ENCODE results near the gene TLN1.

The TLN1 gene

DNA sequence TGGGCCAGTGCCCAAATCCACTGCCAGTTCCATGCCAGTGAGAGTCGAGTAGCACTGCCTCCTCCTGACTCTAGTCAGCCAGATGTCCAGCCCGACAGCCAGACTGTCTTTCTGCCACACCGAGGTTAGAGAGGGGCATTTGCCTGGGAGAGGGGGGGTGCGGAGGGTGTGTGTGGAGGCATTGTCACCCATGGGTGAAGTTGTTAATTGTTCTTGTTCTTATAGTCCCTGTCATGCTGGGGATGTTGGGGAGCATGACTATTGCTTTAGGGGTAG lies 18.2 kb upstream of the TLN1 start:
- Histone ChIP-seq H3K9me2 (replicated peaks; ENCODE audit: control insufficient read depth, low read length) (no peaks in the 10 kb centered on the region), H3K4me1 (ENCODE audit: control insufficient read depth, low read length) (peaks cover 44% of the 10 kb centered on the region), H3K36me3 (ENCODE audit: control insufficient read depth, low read length) (peaks cover 41% of the 10 kb centered on the region), H3K4me2 (ENCODE audit: low read length) (peak overlapping the region; percentile 90), H3K4me3 (ENCODE audit: low read length) (peak overlapping the region; percentile 90), H3K27me3 (ENCODE audit: control insufficient read depth, low read length) (no peaks in the 10 kb centered on the region), H3F3A (ENCODE audit: control insufficient read depth, insufficient read depth) (0 out of 2 replicates have a peak, but pooled peaks cover 5% of the 10 kb centered on the region), H3K9me3 (ENCODE audit: control insufficient read depth, insufficient read depth, low read length) (no peaks in the 10 kb centered on the region), H3K79me2 (ENCODE audit: control insufficient read depth, low read length) (peaks cover 43% of the 10 kb centered on the region), H3K27ac (ENCODE audit: low read depth, low read length) (peak overlapping the region; percentile 46), H4K20me1 (ENCODE audit: control insufficient read depth, insufficient read depth, low read depth, low read length) (no peaks in the 10 kb centered on the region)
- TF ChIP-seq, protein P1, sequence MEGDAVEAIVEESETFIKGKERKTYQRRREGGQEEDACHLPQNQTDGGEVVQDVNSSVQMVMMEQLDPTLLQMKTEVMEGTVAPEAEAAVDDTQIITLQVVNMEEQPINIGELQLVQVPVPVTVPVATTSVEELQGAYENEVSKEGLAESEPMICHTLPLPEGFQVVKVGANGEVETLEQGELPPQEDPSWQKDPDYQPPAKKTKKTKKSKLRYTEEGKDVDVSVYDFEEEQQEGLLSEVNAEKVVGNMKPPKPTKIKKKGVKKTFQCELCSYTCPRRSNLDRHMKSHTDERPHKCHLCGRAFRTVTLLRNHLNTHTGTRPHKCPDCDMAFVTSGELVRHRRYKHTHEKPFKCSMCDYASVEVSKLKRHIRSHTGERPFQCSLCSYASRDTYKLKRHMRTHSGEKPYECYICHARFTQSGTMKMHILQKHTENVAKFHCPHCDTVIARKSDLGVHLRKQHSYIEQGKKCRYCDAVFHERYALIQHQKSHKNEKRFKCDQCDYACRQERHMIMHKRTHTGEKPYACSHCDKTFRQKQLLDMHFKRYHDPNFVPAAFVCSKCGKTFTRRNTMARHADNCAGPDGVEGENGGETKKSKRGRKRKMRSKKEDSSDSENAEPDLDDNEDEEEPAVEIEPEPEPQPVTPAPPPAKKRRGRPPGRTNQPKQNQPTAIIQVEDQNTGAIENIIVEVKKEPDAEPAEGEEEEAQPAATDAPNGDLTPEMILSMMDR (IDR thresholded peaks at IDR 0.05; ENCODE audit: low read depth, low read length, poor library complexity, severe bottlenecking), result no peak
- no peak for TF ChIP-seq EZH2phosphoT487 (IDR thresholded peaks at IDR 0.05; ENCODE audit: borderline replicate concordance, low read length)

DNA sequence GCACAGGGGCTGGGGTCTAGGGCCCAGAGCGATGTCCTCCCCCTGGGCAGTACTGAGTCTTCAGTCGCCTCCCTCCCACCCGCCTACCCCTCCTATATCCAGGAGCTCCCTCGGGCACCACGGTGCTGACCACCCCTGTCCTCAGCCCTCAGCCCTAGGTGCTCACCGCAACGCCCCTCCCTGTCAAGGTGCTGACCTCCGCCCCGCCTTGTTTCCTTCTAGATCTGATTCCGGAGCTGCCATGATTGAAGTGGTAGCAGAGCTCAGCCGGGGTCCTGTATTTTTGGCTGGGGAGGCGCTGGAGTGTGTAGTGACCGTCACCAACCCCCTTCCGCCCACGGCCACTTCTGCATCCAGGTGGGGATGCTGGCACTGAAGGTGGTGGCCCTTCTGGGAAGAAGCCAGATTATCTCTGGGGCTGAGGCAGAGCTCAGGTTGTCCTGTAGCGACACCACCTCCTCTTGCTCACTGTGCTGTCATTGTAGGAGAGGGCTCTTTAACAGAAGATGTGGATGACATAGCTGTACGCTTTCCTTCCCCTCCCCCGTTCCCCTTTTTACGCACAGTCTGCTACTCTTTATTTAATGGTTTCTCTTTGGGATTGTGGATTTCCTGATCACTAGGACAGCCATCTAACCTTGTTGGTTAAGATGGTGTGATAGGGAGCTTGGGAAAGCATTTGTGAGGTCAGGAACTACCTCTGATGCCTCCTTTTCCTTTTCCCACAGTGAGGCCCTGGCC lies 17.7 kb upstream of the TLN1 start:
- H3K79me2 ChIP-seq (ENCODE audit: control insufficient read depth, low read length), result peaks cover 43% of the 10 kb centered on the region
- TF ChIP-seq EZH2phosphoT487 (IDR thresholded peaks at IDR 0.05; ENCODE audit: borderline replicate concordance, low read length), result no peak
- TF ChIP-seq, protein P1 (IDR thresholded peaks at IDR 0.05; ENCODE audit: low read depth, low read length, poor library complexity, severe bottlenecking), result no peak
- no peaks in the 10 kb centered on the region for H4K20me1 ChIP-seq (ENCODE audit: control insufficient read depth, insufficient read depth, low read depth, low read length)
- no peaks in the 10 kb centered on the region for H3K27me3 ChIP-seq (ENCODE audit: control insufficient read depth, low read length)
- no peaks in the 10 kb centered on the region for H3K9me3 ChIP-seq (ENCODE audit: control insufficient read depth, insufficient read depth, low read length)
- H3K36me3 ChIP-seq (ENCODE audit: control insufficient read depth, low read length), result peaks cover 38% of the 10 kb centered on the region
- peaks cover 5% of the 10 kb centered on the region; the same call in 1 of the 2 replicates for H3F3A ChIP-seq (ENCODE audit: control insufficient read depth, insufficient read depth)
- H3K4me2 ChIP-seq (ENCODE audit: low read length), result peak overlapping the region; percentile 90
- H3K27ac ChIP-seq (ENCODE audit: low read depth, low read length), result peak overlapping the region; percentile 46
- peaks cover 42% of the 10 kb centered on the region for H3K4me1 ChIP-seq (ENCODE audit: control insufficient read depth, low read length)
- H3K9me2 ChIP-seq (replicated peaks; ENCODE audit: control insufficient read depth, low read length), result no peaks in the 10 kb centered on the region
- H3K4me3 ChIP-seq (ENCODE audit: low read length), result peak overlapping the region; percentile 90

DNA sequence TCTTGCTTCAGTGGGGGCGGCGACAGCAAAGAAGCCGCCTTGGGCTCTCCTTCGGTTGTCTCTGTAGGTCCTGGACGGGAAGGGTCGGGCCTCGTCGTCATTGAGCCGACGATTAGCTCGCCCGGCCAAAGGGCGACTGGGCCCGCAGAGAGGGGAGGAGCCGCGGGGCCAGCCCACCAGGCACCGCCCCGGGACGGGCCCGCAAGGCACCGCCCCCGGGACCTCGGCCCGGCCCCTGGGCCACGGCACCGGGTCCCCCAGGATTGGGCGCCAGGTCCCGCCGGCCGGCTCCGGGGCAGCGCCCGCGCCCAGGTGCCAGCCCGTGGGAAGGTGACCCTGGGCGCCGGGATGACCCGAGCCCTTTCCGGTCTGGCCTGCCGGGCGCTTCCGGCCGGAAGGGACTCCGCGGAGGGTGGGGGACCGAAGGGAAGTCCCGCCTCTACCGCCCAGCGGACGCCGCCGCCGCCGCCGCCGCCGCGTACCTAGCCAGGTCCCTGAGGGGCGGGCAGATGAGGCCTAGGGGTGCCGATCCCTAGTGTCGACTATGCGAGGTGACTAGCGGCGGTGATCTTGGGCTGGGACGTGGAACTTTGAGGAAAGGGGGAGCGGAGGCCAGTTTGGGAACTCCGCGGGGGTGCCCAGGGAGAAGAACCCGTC lies 17.0 kb upstream of the TLN1 start, which contains the start of the genes GBA2 and RGP1:
Gene GBA2 (minus strand): TSS at position 371 of the 657 bp plus-strand sequence. CDS start 524 bp downstream, outside the sequence.
Gene RGP1 (plus strand): TSS at position 430 of the 657 bp plus-strand sequence. CDS start 469 bp downstream, outside the sequence.
- Histone ChIP-seq H3F3A (ENCODE audit: control insufficient read depth, insufficient read depth) (peaks cover 5% of the 10 kb centered on the region; the same call in 1 of the 2 replicates), H4K20me1 (ENCODE audit: control insufficient read depth, insufficient read depth, low read depth, low read length) (no peaks in the 10 kb centered on the region), H3K9me3 (ENCODE audit: control insufficient read depth, insufficient read depth, low read length) (no peaks in the 10 kb centered on the region), H3K9me2 (replicated peaks; ENCODE audit: control insufficient read depth, low read length) (no peaks in the 10 kb centered on the region), H3K27ac (ENCODE audit: low read depth, low read length) (peak within 1 kb of the TSS; percentile 46), H3K27me3 (ENCODE audit: control insufficient read depth, low read length) (no peaks in the 10 kb centered on the region), H3K4me1 (ENCODE audit: control insufficient read depth, low read length) (peaks cover 42% of the 10 kb centered on the region), H3K4me2 (ENCODE audit: low read length) (peak within 1 kb of the TSS; percentile 90), H3K79me2 (ENCODE audit: control insufficient read depth, low read length) (peaks cover 43% of the 10 kb centered on the region), H3K4me3 (ENCODE audit: low read length) (peak within 1 kb of the TSS; percentile 90), H3K36me3 (ENCODE audit: control insufficient read depth, low read length) (peaks cover 42% of the 10 kb centered on the region)
- TF ChIP-seq, protein P1 (IDR thresholded peaks at IDR 0.05; ENCODE audit: low read depth, low read length, poor library complexity, severe bottlenecking), result no peak
- TF ChIP-seq EZH2phosphoT487 (IDR thresholded peaks at IDR 0.05; ENCODE audit: borderline replicate concordance, low read length), result no peak

Data from DOHH2 (cell line).